PFSK-1 (cell line): ENCODE data around the gene RNF220.

Source experiments
- POLR2AphosphoS5 ChIP-seq: IDR thresholded peaks from 2 replicates; pipeline ENCODE4 v1.6.1; 2012; ENCODE audit warnings: low read depth, mild to moderate bottlenecking, control low read depth, low read length, moderate library complexity
- REST ChIP-seq, 2 experiments: IDR thresholded peaks; 2 replicates each; pipeline versions ENCODE4 v1.6.1 to v1.8.0; 2011 to 2012; ENCODE audit warnings: low read depth in 2 of 2, low read length in 2 of 2, control low read depth in 1 of 2, inconsistent platforms in 1 of 2, mild to moderate bottlenecking in 1 of 2, moderate library complexity in 1 of 2; ENCODE audit not compliant: insufficient read depth in 1 of 2
- SIN3A ChIP-seq: IDR thresholded peaks from 2 replicates; pipeline ENCODE4 v1.6.1; 2012; ENCODE audit warnings: mild to moderate bottlenecking, low read length, moderate library complexity, borderline replicate concordance; ENCODE audit not compliant: insufficient read depth
- TAF1 ChIP-seq: IDR thresholded peaks from 2 replicates; pipeline ENCODE4 v1.6.1; 2012; ENCODE audit warnings: low read length, control low read depth, borderline replicate concordance; ENCODE audit not compliant: insufficient read depth

GRCh38 chr1:44389437-44389836, 15.6 kb upstream of the RNF220 start:
- TF ChIP-seq REST (IDR thresholded peaks at IDR 0.05; ENCODE audit: insufficient read depth in 1 of 2, low read depth in 2 of 2, low read length in 2 of 2) (no peak), TAF1 (no peak), POLR2AphosphoS5 (no peak), SIN3A (no peak)
